ENCODE results near the gene KRTAP1-4.
"Not testable (repeated sequence)": the region's sequence is repeated elsewhere in the genome, so short reads cannot be mapped to it uniquely, and the experiment has no call there.

- TF ChIP-seq EP300 (IDR thresholded peaks at IDR 0.05) = not testable (repeated sequence)
- TF ChIP-seq, protein P1, sequence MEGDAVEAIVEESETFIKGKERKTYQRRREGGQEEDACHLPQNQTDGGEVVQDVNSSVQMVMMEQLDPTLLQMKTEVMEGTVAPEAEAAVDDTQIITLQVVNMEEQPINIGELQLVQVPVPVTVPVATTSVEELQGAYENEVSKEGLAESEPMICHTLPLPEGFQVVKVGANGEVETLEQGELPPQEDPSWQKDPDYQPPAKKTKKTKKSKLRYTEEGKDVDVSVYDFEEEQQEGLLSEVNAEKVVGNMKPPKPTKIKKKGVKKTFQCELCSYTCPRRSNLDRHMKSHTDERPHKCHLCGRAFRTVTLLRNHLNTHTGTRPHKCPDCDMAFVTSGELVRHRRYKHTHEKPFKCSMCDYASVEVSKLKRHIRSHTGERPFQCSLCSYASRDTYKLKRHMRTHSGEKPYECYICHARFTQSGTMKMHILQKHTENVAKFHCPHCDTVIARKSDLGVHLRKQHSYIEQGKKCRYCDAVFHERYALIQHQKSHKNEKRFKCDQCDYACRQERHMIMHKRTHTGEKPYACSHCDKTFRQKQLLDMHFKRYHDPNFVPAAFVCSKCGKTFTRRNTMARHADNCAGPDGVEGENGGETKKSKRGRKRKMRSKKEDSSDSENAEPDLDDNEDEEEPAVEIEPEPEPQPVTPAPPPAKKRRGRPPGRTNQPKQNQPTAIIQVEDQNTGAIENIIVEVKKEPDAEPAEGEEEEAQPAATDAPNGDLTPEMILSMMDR (IDR thresholded peaks at IDR 0.05) = not testable (repeated sequence)
These were observed 24.6 kb upstream of the KRTAP1-4 start for GRCh38 chr17:41054556-41054955.
